Measurements from ENCODE around the gene CPA5.
"Not testable (repeated sequence)": the region's sequence is repeated elsewhere in the genome, so short reads cannot be mapped to it uniquely, and the experiment has no call there.

Gene CPA5

GRCh38 chr7:130359276-130359857 lies 14.8 kb downstream of the CPA5 start:
- DNase-seq, result no peak

GRCh38 chr7:130360518-130360917 lies 15.9 kb downstream of the CPA5 start:
- no peak for DNase-seq

- no peak for DNase-seq
Measured at GRCh38 chr7:130361681-130362080, 17.1 kb downstream of the CPA5 start.

GRCh38 chr7:130362251-130362816 lies 17.7 kb downstream of the CPA5 start:
- no peak for DNase-seq

DNA sequence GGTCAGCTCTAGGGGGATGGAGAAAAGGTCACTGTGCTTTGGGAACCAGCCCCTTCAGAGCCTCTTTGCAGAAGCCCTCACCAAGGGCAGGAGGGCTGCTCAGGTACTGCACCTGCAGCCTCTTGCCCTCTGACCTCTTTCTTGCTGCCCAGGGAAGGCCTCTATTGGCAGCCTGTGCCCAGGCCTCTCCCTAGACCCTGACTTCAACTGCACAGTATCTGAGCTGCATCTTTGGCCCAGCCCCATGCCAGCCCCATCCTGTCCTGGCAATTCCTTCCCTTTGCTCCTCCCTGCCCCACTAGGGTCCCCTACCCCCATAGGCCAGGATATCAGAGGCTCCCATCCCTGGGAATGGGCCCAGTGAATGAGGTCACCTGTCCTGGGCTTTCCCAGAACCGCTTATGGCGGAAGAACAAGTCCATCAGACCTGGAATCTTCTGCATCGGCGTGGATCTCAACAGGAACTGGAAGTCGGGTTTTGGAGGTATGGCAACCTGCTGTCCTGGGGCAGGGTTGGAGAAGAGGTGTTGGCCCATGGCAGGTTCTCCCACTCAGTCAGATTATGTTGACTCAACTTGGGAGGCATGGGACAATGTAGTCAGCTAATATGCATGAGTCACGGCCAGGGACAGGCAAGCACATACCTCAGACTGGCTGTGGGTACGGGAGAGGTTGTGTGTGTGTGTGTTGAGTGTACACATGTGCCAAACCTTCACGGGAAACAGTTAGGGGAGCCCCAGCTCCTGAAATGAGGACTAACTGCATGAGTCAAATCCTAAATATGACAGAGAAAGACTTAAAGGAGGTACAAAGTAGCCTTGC lies 18.6 kb downstream of the CPA5 start:
- DNase-seq, result peak; percentile 45

DNA sequence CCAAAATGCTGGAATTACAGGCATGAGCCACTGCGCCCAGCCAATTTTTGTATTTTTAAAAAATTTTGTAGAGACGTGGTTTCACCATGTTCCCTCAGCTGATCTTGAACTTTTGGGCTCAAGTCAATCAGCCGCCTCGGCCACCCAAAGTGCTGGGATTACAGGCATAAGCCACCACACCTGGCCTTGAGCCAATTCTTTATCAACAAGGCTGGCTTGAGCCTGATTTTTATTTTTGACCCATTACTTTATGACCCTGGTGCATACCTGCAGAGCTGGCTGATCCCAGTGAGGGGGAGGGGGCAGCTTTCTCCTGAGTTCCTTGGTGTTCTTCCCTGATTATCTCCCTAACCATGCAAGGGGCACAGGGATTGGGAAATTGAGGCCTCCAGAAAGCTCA lies 19.8 kb downstream of the CPA5 start:
- no peak for DNase-seq

DNA sequence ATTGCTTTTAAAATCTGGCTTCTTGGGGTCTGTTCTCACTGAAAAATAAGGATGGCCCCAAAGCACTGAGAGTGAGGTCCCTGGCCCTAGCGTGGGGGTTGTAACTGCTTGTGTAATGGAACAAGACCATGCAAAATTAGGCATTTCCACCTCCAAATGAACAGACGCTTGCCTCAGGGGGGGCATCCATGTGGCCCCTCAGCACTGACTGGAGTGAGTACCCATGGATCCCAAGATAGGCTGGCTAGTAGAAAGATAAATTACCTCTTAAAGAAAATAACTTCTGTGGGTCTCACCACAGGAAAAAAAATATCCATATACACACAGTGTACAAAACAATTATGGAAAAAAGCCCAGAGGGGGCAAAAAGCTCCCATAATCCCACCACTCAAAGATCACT lies 20.5 kb downstream of the CPA5 start:
- DNase-seq, result no peak

- no peak for DNase-seq
Measured at GRCh38 chr7:130365511-130366441, 21.2 kb downstream of the CPA5 start.

GRCh38 chr7:130366564-130366963 lies 21.9 kb downstream of the CPA5 start:
- no peak for DNase-seq

DNA sequence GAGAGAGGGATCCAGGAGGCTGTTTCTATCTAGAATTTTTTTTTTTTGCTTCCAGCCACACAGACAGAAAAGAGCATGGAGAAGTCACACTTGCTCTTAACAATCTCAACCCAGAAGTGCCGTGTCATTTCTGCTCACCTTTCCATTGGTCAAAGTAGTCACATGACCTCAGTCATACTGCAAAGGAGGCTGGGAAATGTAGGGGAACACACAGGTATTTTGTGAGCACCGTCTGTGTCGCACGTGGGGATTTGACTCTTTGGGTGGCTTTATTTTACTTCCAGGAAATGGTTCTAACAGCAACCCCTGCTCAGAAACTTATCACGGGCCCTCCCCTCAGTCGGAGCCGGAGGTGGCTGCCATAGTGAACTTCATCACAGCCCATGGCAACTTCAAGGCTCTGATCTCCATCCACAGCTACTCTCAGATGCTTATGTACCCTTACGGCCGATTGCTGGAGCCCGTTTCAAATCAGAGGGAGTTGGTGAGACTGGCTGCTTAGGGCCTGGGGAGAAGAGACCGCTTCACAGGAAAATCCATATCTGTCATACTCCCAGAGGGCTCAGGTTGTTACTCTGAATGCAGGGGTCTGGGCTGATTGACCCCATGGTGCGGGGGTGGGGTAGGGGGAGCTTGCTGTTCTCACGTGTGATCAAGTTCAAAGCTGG lies 22.6 kb downstream of the CPA5 start:
- DNase-seq, result no peak

- DNase-seq, result no peak
Measured at GRCh38 chr7:130367836-130368746, 23.5 kb downstream of the CPA5 start.

DNA sequence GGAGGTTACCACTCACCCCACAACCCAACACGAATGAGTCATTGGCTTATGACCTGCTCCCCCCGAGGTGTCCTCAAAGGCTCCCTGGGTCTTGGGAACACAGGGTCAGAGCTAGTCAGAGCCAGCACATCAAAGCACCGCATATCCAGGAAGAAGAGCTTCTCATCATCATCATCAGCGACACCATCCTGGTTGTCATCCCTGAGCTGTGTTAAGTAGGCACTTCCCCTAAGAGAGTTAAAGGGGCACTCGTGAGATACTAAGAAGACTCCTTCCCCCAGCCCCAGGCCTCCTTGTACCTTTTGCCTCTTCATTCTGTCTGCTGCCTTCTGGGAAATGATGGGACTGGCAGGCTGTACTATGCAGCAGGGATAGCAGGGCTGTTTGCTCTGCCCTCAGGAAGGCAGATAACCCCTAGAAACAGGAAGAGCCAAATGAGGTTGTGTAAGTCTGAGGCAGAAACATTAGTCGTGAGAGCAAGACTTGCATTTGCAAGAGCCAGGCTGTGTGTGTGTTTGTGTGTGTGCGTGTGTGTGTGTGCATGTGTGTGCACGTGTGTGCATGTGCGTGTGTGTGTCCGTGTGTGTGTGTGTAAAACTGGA lies 24.6 kb downstream of the CPA5 start:
- no peak for DNase-seq

DNA sequence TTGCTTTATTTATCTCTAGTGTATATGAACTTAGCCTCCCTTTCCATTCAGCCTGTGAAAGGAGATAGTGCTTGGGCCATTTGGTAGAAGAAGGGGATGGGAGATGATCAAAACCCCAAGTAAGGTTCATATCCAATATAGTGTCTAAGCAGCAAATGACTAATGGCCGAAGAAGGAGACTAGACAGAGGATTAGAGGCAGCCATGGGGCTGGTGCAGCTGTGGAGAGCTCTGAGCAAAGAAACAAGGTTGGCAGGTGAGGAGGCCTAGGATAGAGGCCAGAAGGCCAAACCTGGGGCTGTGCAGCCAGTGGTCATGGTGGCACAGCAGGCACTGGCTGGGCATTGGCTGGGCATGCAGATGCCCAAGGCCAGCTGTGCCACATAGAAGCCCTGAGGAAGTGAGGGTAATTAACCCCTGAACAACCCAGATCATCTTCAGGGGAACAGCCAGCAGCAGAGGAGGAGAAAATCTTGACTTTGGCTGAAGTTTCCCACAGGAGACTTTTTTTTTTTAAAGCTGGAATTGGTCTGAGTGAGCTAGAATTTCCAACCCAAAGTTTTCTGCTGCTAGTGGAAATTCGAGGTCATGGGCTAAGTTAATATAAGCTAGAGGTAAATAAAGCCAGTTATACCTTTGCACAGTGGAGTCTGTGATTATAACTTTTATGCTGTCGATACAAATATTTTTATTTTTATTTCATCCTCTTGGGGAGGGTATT lies 25.4 kb downstream of the CPA5 start:
- DNase-seq, result no peak

- no peak for DNase-seq
Measured at GRCh38 chr7:130371046-130371445, 26.4 kb downstream of the CPA5 start.

DNA sequence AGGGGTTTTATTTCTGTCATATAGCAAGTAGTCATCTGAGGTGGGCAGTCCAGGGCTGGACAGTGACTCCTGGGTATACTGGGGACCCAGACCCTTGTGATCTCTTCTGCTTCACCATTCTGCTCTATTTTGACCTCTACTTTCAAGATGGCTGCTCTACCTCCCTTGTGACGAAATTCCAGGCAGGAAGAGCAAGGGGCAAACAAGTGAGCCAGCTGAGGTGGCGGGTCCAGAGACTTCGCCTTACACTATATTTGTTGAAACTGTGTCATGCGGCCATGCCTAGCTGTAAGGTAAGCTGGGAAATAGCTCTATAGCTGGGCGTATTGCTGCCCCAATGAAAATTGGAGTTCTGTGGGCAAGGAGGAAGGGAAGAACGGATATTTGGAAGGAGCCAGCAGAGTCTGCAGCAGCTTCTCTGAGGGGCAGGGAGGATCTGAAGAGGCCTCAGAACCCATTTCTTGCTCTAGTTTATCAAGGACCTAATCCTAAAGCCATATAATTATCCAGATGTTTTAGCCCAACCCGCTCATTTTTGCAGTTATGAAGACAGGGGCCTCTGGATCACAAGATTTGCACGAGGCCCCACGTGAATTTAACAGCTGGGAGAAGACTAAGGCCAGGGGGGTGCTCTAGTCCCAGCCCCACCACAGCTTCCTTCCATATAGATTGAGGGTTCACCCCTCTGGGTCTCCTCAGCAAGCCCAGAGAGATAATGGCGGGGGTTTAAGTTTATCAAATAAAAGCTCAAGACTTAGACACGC lies 28.0 kb downstream of the CPA5 start:
- no peak for DNase-seq

- DNase-seq, result no peak
Measured at GRCh38 chr7:130374507-130374906, 29.9 kb downstream of the CPA5 start.

GRCh38 chr7:130376461-130376860 lies 31.8 kb downstream of the CPA5 start:
- not testable (repeated sequence) for DNase-seq

DNA sequence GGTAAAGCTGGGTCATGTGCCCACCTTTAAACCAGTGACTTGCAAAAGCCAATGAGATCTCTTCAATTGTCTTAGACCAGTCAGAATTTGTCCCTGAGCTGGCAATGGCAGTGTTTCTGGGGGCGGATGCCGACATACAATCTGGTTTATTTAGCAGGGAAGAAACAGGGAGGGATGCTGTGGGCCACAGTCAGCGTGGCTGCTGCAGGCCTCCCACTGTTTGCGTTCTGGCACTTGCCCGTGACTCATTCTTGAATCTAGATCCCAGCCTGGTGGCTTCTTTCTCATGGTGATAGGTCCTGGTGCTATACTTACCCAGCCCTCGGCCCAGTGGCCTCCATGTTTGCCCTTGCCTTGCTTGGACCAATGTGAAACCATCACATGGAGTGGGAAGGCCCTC lies 32.6 kb downstream of the CPA5 start:
- no peak for DNase-seq

DNA sequence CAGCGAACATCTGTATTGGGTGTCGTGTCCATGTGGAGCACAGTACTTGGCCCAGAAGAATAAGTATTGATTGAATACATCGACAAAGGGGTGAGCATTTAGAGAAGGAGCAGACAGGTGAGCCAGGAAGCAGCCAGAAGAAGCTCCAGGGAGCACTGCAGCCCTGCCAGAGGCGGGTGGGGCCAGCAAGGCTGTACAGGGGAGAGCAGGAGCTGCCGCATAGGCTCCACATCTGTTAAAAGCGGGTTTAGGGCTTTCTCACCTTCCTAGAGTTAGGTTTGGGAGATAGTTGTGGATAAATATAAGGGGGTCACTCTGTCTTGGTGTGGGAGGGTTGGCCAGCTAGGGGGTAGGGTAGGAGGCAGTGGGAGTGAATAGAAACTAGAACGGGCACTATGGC lies 34.4 kb downstream of the CPA5 start:
- DNase-seq, result no peak

DNA sequence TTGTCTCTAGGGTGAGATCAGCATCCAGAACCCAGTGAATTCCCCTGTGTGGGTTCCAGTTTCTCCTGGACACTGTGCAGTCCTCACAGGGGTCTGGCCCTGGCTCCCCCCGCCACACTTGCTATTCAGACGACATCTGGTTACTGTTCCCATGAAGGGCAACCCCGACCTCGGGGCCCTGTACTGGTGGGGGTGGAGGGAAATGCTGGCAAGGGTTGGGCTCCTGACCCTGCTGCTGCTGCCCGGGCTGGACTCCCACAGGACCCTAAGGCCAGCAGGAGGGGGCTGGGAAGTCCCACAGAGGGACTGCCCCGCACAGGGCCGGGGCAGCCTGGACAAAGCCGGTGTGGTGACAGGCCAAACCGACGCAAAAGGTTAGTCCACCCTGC lies 34.9 kb downstream of the CPA5 start:
- DNase-seq, result no peak

All from 8988T (cell line).